Osteoblast (primary cell): ENCODE measurements around the gene KCNN3. TPM values are rescaled to one million over a fixed set of nuclear protein-coding genes. Genes with fewer than 3 reads are reported as not detected.

Experiments used
- DNase-seq: peaks from one replicate; pipeline ENCODE4 v3.0.0; 2011; ENCODE audit warnings: low spot score, mixed read lengths; ENCODE audit not compliant: insufficient read length; ENCODE audit errors: missing footprints
- H2AFZ ChIP-seq: 2 replicates; pipeline ENCODE4 v1.6.0; 2011; ENCODE audit warnings: mild to moderate bottlenecking, low read length
- H3K27ac ChIP-seq: 2 replicates; pipeline ENCODE4 v1.5.1; 2011; ENCODE audit warnings: mild to moderate bottlenecking, low read depth, low read length, moderate library complexity
- H3K27me3 ChIP-seq: 2 replicates; pipeline ENCODE4 v1.6.0; 2012; ENCODE audit warnings: mild to moderate bottlenecking, control low read depth, inconsistent platforms, low read length, moderate library complexity; ENCODE audit not compliant: insufficient read depth
- H3K36me3 ChIP-seq: 2 replicates; pipeline ENCODE4 v1.5.1; 2011; ENCODE audit warnings: mild to moderate bottlenecking, low read length, control low read depth, moderate library complexity; ENCODE audit not compliant: insufficient read depth
- H3K4me1 ChIP-seq: 2 replicates; pipeline ENCODE4 v1.5.1; 2011; ENCODE audit warnings: mild to moderate bottlenecking, low read length, control low read depth, moderate library complexity; ENCODE audit not compliant: insufficient read depth
- H3K4me2 ChIP-seq: 2 replicates; pipeline ENCODE4 v1.6.0; 2011; ENCODE audit warnings: mild to moderate bottlenecking, low read length; ENCODE audit not compliant: insufficient read depth
- H3K4me3 ChIP-seq: fragments of 200-600 bp; sonication (generic); 3 replicates; pipeline ENCODE4 v1.5.1; 2012; ENCODE audit warnings: mild to moderate bottlenecking, low read length, inconsistent platforms; ENCODE audit not compliant: insufficient read depth
- H3K79me2 ChIP-seq: 2 replicates; pipeline ENCODE4 v1.6.0; 2012; ENCODE audit warnings: mild to moderate bottlenecking, low read length, control low read depth, inconsistent platforms; ENCODE audit not compliant: insufficient read depth
- H3K9me3 ChIP-seq: 2 replicates; pipeline ENCODE4 v1.5.1; 2011; ENCODE audit warnings: low read depth, low read length, control low read depth
- H4K20me1 ChIP-seq: 2 replicates; pipeline ENCODE4 v1.6.0; 2012; ENCODE audit warnings: mild to moderate bottlenecking, low read length, control low read depth; ENCODE audit not compliant: insufficient read depth
- total RNA-seq: library from RNA; depleted of rRNA; stranded (reverse); fragments of >200 nt; gene quantifications from 2 replicates; pipeline ENCODE4 v1.2.3, GENCODE V29; 2012
- TF ChIP-seq, protein P1 (sequence below): IDR thresholded peaks from 2 replicates; pipeline ENCODE4 v1.5.1; 2011; ENCODE audit warnings: mild to moderate bottlenecking, low read depth, low read length, moderate library complexity; ENCODE audit errors: extremely low read depth

The KCNN3 gene
- total RNA-seq, 1 donor, result under 0.01 TPM

- Histone ChIP-seq H3K36me3 (no peaks in the 10 kb centered on the region), H2AFZ (no peak overlapping the region), H3K27me3 (peaks cover 10% of the 10 kb centered on the region), H3K79me2 (no peaks in the 10 kb centered on the region), H3K4me1 (no peaks in the 10 kb centered on the region), H3K27ac (no peak overlapping the region), H3K4me2 (no peak overlapping the region), H3K9me3 (no peaks in the 10 kb centered on the region), H4K20me1 (no peaks in the 10 kb centered on the region), H3K4me3 (no peak overlapping the region)
- TF ChIP-seq, protein P1, sequence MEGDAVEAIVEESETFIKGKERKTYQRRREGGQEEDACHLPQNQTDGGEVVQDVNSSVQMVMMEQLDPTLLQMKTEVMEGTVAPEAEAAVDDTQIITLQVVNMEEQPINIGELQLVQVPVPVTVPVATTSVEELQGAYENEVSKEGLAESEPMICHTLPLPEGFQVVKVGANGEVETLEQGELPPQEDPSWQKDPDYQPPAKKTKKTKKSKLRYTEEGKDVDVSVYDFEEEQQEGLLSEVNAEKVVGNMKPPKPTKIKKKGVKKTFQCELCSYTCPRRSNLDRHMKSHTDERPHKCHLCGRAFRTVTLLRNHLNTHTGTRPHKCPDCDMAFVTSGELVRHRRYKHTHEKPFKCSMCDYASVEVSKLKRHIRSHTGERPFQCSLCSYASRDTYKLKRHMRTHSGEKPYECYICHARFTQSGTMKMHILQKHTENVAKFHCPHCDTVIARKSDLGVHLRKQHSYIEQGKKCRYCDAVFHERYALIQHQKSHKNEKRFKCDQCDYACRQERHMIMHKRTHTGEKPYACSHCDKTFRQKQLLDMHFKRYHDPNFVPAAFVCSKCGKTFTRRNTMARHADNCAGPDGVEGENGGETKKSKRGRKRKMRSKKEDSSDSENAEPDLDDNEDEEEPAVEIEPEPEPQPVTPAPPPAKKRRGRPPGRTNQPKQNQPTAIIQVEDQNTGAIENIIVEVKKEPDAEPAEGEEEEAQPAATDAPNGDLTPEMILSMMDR, result no peak
- DNase-seq, result no peak
Measured at GRCh38 chr1:154837672-154838171, 32.4 kb downstream of the KCNN3 start.

GRCh38 chr1:154837034-154837671, 32.9 kb downstream of the KCNN3 start:
- Histone ChIP-seq H3K27me3 (peaks cover 10% of the 10 kb centered on the region), H3K4me2 (no peak overlapping the region), H3K4me3 (no peak overlapping the region), H3K4me1 (no peaks in the 10 kb centered on the region), H4K20me1 (no peaks in the 10 kb centered on the region), H3K9me3 (no peaks in the 10 kb centered on the region), H2AFZ (no peak overlapping the region), H3K79me2 (no peaks in the 10 kb centered on the region), H3K27ac (no peak overlapping the region), H3K36me3 (no peaks in the 10 kb centered on the region)
- DNase-seq, result no peak
- TF ChIP-seq, protein P1, result no peak

DNA sequence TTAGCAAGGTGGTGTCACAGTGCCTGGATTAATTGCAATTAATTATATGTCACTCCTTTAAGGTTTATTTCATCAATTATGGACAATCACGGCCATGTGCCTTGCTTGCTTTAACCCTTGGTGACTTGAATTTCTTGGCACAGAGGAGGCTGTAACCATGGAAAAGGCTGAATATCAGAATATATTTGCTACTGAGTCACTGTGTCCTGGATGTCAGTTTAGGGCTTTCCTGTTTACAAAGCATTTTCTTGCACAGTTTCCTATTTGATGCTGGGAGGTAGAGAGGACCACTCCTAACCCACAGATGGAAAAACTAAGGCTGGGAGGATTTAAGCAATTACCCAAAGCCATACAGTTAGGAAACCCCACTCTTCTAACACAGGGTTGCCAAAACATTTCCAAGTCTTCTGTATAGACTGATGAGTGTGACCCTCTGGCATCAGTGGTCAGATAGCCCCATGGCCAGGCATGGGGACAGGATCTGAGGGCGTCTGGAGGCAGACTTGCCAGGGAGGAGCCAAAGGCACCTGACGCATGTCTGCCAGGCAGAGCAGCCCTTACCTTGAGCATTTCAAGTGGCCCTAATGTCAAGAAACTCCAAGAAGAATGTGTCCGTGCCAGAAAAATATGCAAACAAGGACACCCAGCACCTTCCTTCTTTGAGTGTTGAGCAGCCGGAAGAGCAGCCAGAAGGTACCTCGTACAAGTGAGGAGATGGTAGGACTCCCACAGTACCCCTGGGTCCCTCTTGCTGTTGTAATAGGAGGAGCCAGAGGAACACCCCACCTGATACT, 34.4 kb downstream of the KCNN3 start:
- H3K4me2 ChIP-seq, result no peak overlapping the region
- no peaks in the 10 kb centered on the region for H4K20me1 ChIP-seq
- H3K4me3 ChIP-seq, result no peak overlapping the region
- H3K27ac ChIP-seq, result no peak overlapping the region
- TF ChIP-seq, protein P1, result no peak
- DNase-seq, result no peak
- no peaks in the 10 kb centered on the region for H3K79me2 ChIP-seq
- H3K4me1 ChIP-seq, result no peaks in the 10 kb centered on the region
- peaks cover 12% of the 10 kb centered on the region for H3K27me3 ChIP-seq
- no peaks in the 10 kb centered on the region for H3K9me3 ChIP-seq
- no peak overlapping the region for H2AFZ ChIP-seq
- H3K36me3 ChIP-seq, result no peaks in the 10 kb centered on the region

- Histone ChIP-seq H3K27ac (no peak overlapping the region), H3K4me3 (no peak overlapping the region), H3K36me3 (no peaks in the 10 kb centered on the region), H3K4me2 (no peak overlapping the region), H4K20me1 (no peaks in the 10 kb centered on the region), H3K4me1 (no peaks in the 10 kb centered on the region), H2AFZ (no peak overlapping the region), H3K27me3 (peaks cover 19% of the 10 kb centered on the region), H3K9me3 (no peaks in the 10 kb centered on the region), H3K79me2 (no peaks in the 10 kb centered on the region)
- no peak for DNase-seq
- TF ChIP-seq, protein P1, result no peak
Measured at GRCh38 chr1:154833841-154834240, 36.2 kb downstream of the KCNN3 start.
